HEK293 (cell line): ENCODE data around the gene AVL9.
A peak's percentile ranks its signal among the peaks of the same experiment; 100 is the strongest.

Source experiments
- CTCF ChIA-PET: fragments of 350-600 bp; formaldehyde crosslinking; extraction: SDS; loops from one replicate; lab custom pipeline; 2021; ENCODE audit warnings: antibody characterized with exemption; lab: Yijun Ruan, JAX
- POLR2A ChIA-PET: fragments of 300-600 bp; formaldehyde crosslinking; extraction: SDS; loops from one replicate; lab custom pipeline; 2020; ENCODE audit warnings: antibody characterized with exemption, inconsistent platforms; lab: Yijun Ruan, JAX
- H3K27ac ChIP-seq: fragments of 200-500 bp; sonication (Bioruptor generic); 2 replicates; pipeline ENCODE4 v1.5.1; 2014; ENCODE audit warnings: low read depth, low read length, control low read depth, inconsistent platforms; ENCODE audit errors: extremely low read depth
- H3K36me3 ChIP-seq, 2 experiments: fragments of 200-500 bp in 1 of 2; sonication (Bioruptor generic) in 1 of 2; 1 replicate in 1 of 2; 2 replicates in 1 of 2; pipeline ENCODE4 v1.5.1; 2014 to 2017; ENCODE audit warnings: inconsistent platforms in 2 of 2, low read length in 2 of 2; ENCODE audit not compliant: control insufficient read depth in 2 of 2, insufficient read depth in 1 of 2
- H3K4me1 ChIP-seq: fragments of 200-500 bp; sonication (Bioruptor generic); 2 replicates; pipeline ENCODE4 v1.5.1; 2014; ENCODE audit warnings: mild to moderate bottlenecking, low read length, inconsistent platforms; ENCODE audit not compliant: control insufficient read depth, insufficient read depth
- H3K4me3 ChIP-seq: 2 replicates; pipeline ENCODE4 v1.5.1; 2011; ENCODE audit warnings: low read depth, mild to moderate bottlenecking, control low read depth, low read length, moderate library complexity
- H3K9me3 ChIP-seq: fragments of 200-500 bp; sonication (Bioruptor generic); 2 replicates; pipeline ENCODE4 v1.5.1; 2014; ENCODE audit warnings: low read depth, low read length, inconsistent platforms; ENCODE audit not compliant: control insufficient read depth, insufficient read depth
- GLIS2 ChIP-seq: fragments of 450-650 bp; formaldehyde crosslinking; IDR thresholded peaks from 2 replicates; pipeline ENCODE4 v1.5.1; 2016; ENCODE audit warnings: missing biosample characterization, missing genetic modification characterization
- KLF16 ChIP-seq: fragments of 450-650 bp; formaldehyde crosslinking; IDR thresholded peaks from 2 replicates; pipeline ENCODE4 v1.5.1; 2017; ENCODE audit warnings: missing biosample characterization, missing genetic modification characterization
- MEIS1 ChIP-seq: sonication (generic); formaldehyde crosslinking; IDR thresholded peaks from 2 replicates; pipeline ENCODE4 v1.8.1; 2022; ENCODE audit warnings: missing genetic modification reagents, mild to moderate bottlenecking, borderline replicate concordance
- PRDM10 ChIP-seq: fragments of 450-650 bp; formaldehyde crosslinking; IDR thresholded peaks from 2 replicates; pipeline ENCODE4 v1.5.1; 2016; ENCODE audit warnings: missing biosample characterization, missing genetic modification characterization
- REPIN1 ChIP-seq: fragments of 450-650 bp; formaldehyde crosslinking; IDR thresholded peaks from 2 replicates; pipeline ENCODE4 v1.5.1; 2017; ENCODE audit warnings: missing biosample characterization, missing genetic modification characterization, low read depth
- ZBTB48 ChIP-seq: fragments of 450-650 bp; formaldehyde crosslinking; IDR thresholded peaks from 2 replicates; pipeline ENCODE4 v1.5.1; 2016; ENCODE audit warnings: missing biosample characterization, missing genetic modification characterization
- ZNF146 ChIP-seq: fragments of 450-650 bp; formaldehyde crosslinking; IDR thresholded peaks from 2 replicates; pipeline ENCODE4 v1.5.1; 2016; ENCODE audit warnings: missing biosample characterization, missing genetic modification characterization
- ZNF148 ChIP-seq: fragments of 450-650 bp; formaldehyde crosslinking; IDR thresholded peaks from 2 replicates; pipeline ENCODE4 v1.5.0; 2017; ENCODE audit warnings: missing biosample characterization, missing genetic modification characterization, borderline replicate concordance
- ZNF23 ChIP-seq: fragments of 450-650 bp; formaldehyde crosslinking; IDR thresholded peaks from 2 replicates; pipeline ENCODE4 v1.5.1; 2016; ENCODE audit warnings: missing biosample characterization, missing genetic modification characterization, borderline replicate concordance
- ZNF239 ChIP-seq: fragments of 450-650 bp; formaldehyde crosslinking; IDR thresholded peaks from 2 replicates; pipeline ENCODE4 v1.5.1; 2016; ENCODE audit warnings: missing biosample characterization, missing genetic modification characterization
- ZNF311 ChIP-seq: fragments of 450-650 bp; formaldehyde crosslinking; IDR thresholded peaks from 2 replicates; pipeline ENCODE4 v1.5.1; 2017; ENCODE audit warnings: missing biosample characterization, missing genetic modification characterization, borderline replicate concordance
- ZNF335 ChIP-seq: fragments of 450-650 bp; formaldehyde crosslinking; conservative IDR thresholded peaks from 2 replicates; pipeline ENCODE4 v1.5.1; 2016; ENCODE audit warnings: missing biosample characterization, missing genetic modification characterization
- ZNF366 ChIP-seq: fragments of 450-650 bp; formaldehyde crosslinking; conservative IDR thresholded peaks from 2 replicates; pipeline ENCODE4 v1.5.1; 2016; ENCODE audit warnings: missing biosample characterization, missing genetic modification characterization
- ZNF398 ChIP-seq: fragments of 450-650 bp; formaldehyde crosslinking; IDR thresholded peaks from 2 replicates; pipeline ENCODE4 v1.5.1; 2017; ENCODE audit warnings: missing biosample characterization, missing genetic modification characterization
- ZNF48 ChIP-seq: fragments of 450-650 bp; formaldehyde crosslinking; IDR thresholded peaks from 2 replicates; pipeline ENCODE4 v1.5.1; 2016; ENCODE audit warnings: missing biosample characterization, missing genetic modification characterization
- ZNF501 ChIP-seq: fragments of 450-650 bp; formaldehyde crosslinking; IDR thresholded peaks from 2 replicates; pipeline ENCODE4 v1.5.1; 2016; ENCODE audit warnings: missing biosample characterization, missing genetic modification characterization
- ZNF521 ChIP-seq: fragments of 450-650 bp; formaldehyde crosslinking; IDR thresholded peaks from 2 replicates; pipeline ENCODE4 v1.5.1; 2017; ENCODE audit warnings: missing biosample characterization, mild to moderate bottlenecking, missing genetic modification characterization
- ZNF549 ChIP-seq: fragments of 450-650 bp; IDR thresholded peaks from 2 replicates; pipeline ENCODE4 v1.5.1; 2018; ENCODE audit warnings: missing biosample characterization, missing genetic modification characterization, mild to moderate bottlenecking, inconsistent platforms, moderate library complexity
- ZNF747 ChIP-seq: fragments of 450-650 bp; formaldehyde crosslinking; IDR thresholded peaks from 2 replicates; pipeline ENCODE4 v1.5.1; 2016; ENCODE audit warnings: missing biosample characterization, missing genetic modification characterization
- ZNF768 ChIP-seq: fragments of 450-650 bp; formaldehyde crosslinking; IDR thresholded peaks from 2 replicates; pipeline ENCODE4 v1.5.1; 2018; ENCODE audit warnings: missing biosample characterization, mild to moderate bottlenecking, missing genetic modification characterization
- ZNF777 ChIP-seq: fragments of 450-650 bp; formaldehyde crosslinking; IDR thresholded peaks from 2 replicates; pipeline ENCODE4 v1.5.1; 2017; ENCODE audit warnings: missing biosample characterization, missing genetic modification characterization, borderline replicate concordance
- TF ChIP-seq, protein P1 (sequence below): fragments of 450-650 bp; formaldehyde crosslinking; IDR thresholded peaks from 2 replicates; pipeline ENCODE4 v1.5.1; 2016; ENCODE audit warnings: missing biosample characterization, missing genetic modification characterization

Gene AVL9

GRCh38 chr7:32495298-32496051 is at the start of gene AVL9 (continued):
- TF ChIP-seq ZNF48 (tag by site-specific recombination) (no peak), ZBTB48 (tag by site-specific recombination) (peak; percentile 28; the same call in 1 of the 2 replicates), KLF16 (tag by site-specific recombination) (peak; percentile 64), PRDM10 (peak; percentile 64), ZNF146 (tag by site-specific recombination) (no peak), ZNF398 (tag by site-specific recombination) (peak; percentile 43), ZNF747 (tag by site-specific recombination) (no peak), GLIS2 (tag by site-specific recombination) (peak; percentile 96), ZNF335 (tag by site-specific recombination) (peak; percentile 88), ZNF521 (tag by site-specific recombination) (no peak), ZNF311 (tag by site-specific recombination) (no peak), REPIN1 (tag by site-specific recombination) (no peak), ZNF23 (tag by site-specific recombination) (no peak)

DNA sequence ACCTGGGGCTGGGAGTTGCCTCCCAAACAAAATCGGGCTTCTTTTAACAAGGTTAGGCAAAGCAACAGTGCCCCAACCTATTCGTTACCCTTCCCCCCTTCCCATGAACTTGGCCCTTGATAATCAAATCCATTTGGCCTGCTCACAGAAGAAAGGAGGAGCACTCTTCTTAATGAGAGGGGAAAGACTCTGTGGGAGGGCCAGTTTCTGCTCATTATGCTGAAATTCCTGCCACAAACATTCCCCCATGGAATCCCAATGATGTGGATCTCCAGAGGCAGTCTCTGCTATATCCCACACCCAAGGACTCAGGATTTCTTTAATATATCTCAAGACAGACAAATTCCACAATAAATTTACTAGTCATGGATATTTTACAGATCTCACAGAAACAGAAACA is 48.1 kb upstream of the AVL9 start:
- no peaks in the 10 kb centered on the region for H3K4me1 ChIP-seq
- H3K27ac ChIP-seq = no peak overlapping the region
- no peaks in the 10 kb centered on the region for H3K36me3 ChIP-seq
- POLR2A ChIA-PET = no interaction called here
- no peak for TF ChIP-seq ZNF549 (tag by site-specific recombination)
- no peak for TF ChIP-seq ZNF768
- TF ChIP-seq ZNF501 (tag by site-specific recombination) = no peak
- TF ChIP-seq ZNF366 (tag by site-specific recombination) = no peak
- TF ChIP-seq ZNF239 (tag by site-specific recombination) = no peak
- TF ChIP-seq, protein P1, sequence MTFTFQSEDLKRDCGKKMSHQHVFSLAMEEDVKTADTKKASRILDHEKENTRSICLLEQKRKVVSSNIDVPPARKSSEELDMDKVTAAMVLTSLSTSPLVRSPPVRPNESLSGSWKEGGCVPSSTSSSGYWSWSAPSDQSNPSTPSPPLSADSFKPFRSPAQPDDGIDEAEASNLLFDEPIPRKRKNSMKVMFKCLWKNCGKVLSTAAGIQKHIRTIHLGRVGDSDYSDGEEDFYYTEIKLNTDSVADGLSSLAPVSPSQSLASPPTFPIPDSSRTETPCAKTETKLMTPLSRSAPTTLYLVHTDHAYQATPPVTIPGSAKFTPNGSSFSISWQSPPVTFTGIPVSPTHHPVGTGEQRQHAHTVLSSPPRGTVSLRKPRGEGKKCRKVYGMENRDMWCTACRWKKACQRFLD (tag by site-specific recombination) = no peak
- TF ChIP-seq MEIS1 (CRISPR knock-in tag) = no peak
- TF ChIP-seq ZNF148 (tag by site-specific recombination) = no peak
- TF ChIP-seq ZNF777 = no peak
- TF ChIP-seq, all 188 proteins: peak for 0
- no peak overlapping the region for H3K4me3 ChIP-seq
- CTCF ChIA-PET = no interaction called here
- no peaks in the 10 kb centered on the region for H3K9me3 ChIP-seq
